Keratinocyte (primary cell): ENCODE results near the gene CD99L2. TPM values are rescaled to one million over a fixed set of nuclear protein-coding genes. Genes with fewer than 3 reads are reported as not detected.

ENCODE experiments used
- DNase-seq: peaks from one replicate; pipeline ENCODE4 v3.0.0-alpha.2; 2011; ENCODE audit warnings: low read depth, missing footprints, low spot score
- FAIRE-seq: peaks from 2 replicates; lab custom pipeline; 2011; peaks lifted over from hg19 to GRCh38; lab: Jason Lieb, UNC
- H2AFZ ChIP-seq: 2 replicates; pipeline ENCODE4 v1.6.0; 2012; ENCODE audit warnings: low read length, control low read depth, inconsistent platforms; ENCODE audit not compliant: control insufficient read depth
- H3K27ac ChIP-seq: 2 replicates; pipeline ENCODE4 v1.5.1; 2011; ENCODE audit warnings: low read length; ENCODE audit not compliant: control insufficient read depth, insufficient read depth
- H3K27me3 ChIP-seq: 3 replicates; pipeline ENCODE4 v1.6.0; 2011; ENCODE audit warnings: low read length; ENCODE audit not compliant: control insufficient read depth, insufficient read depth; ENCODE audit errors: extremely low read depth
- H3K36me3 ChIP-seq, 2 experiments: 2 replicates in 1 of 2; 3 replicates in 1 of 2; pipeline ENCODE4 v1.5.1; 2011; ENCODE audit warnings: low read length in 2 of 2, mild to moderate bottlenecking in 1 of 2; ENCODE audit not compliant: control insufficient read depth in 2 of 2, insufficient read depth in 2 of 2; ENCODE audit errors: extremely low read depth in 1 of 2
- H3K4me1 ChIP-seq: 3 replicates; pipeline ENCODE4 v1.5.1; 2011; ENCODE audit warnings: low read length; ENCODE audit not compliant: control insufficient read depth, insufficient read depth; ENCODE audit errors: extremely low read depth
- H3K4me2 ChIP-seq: 3 replicates; pipeline ENCODE4 v1.6.0; 2011; ENCODE audit warnings: low read depth, low read length; ENCODE audit not compliant: control insufficient read depth, insufficient read depth; ENCODE audit errors: extremely low read depth
- H3K4me3 ChIP-seq, 3 experiments: fragments of 200-600 bp in 1 of 3; sonication (generic) in 1 of 3; 2 replicates in 2 of 3; 3 replicates in 1 of 3; pipeline ENCODE4 v1.5.1; 2011 to 2016; ENCODE audit warnings: low read length in 3 of 3, mild to moderate bottlenecking in 3 of 3, control low read depth in 2 of 3, inconsistent platforms in 1 of 3, low read depth in 1 of 3, mixed read lengths in 1 of 3, mixed run types in 1 of 3, moderate library complexity in 1 of 3; ENCODE audit not compliant: control insufficient read depth in 2 of 3, insufficient read depth in 2 of 3; ENCODE audit errors: extremely low read depth in 1 of 3
- H3K79me2 ChIP-seq: 2 replicates; pipeline ENCODE4 v1.6.0; 2012; ENCODE audit warnings: low read length; ENCODE audit not compliant: control insufficient read depth, insufficient read depth
- H3K9ac ChIP-seq: 3 replicates; pipeline ENCODE4 v1.6.0; 2011; ENCODE audit warnings: low read length; ENCODE audit not compliant: control insufficient read depth, insufficient read depth; ENCODE audit errors: extremely low read depth
- H3K9me1 ChIP-seq: 3 replicates; pipeline ENCODE4 v1.6.0; 2011; ENCODE audit warnings: low read length; ENCODE audit not compliant: control insufficient read depth, insufficient read depth; ENCODE audit errors: extremely low read depth
- H3K9me3 ChIP-seq: 2 replicates; pipeline ENCODE4 v1.5.1; 2012; ENCODE audit warnings: low read depth, low read length; ENCODE audit not compliant: control insufficient read depth
- H4K20me1 ChIP-seq: 3 replicates; pipeline ENCODE4 v1.6.0; 2011; ENCODE audit warnings: low read length; ENCODE audit not compliant: control insufficient read depth, insufficient read depth; ENCODE audit errors: extremely low read depth
- CTCF ChIP-seq, 3 experiments: IDR thresholded peaks in 1 of 3; conservative IDR thresholded peaks in 1 of 3; optimal IDR thresholded peaks in 1 of 3; 2 replicates in 2 of 3; 3 replicates in 1 of 3; pipeline versions ENCODE3 to v1.5.1; 2011; ENCODE audit warnings: low read length in 3 of 3, mild to moderate bottlenecking in 3 of 3, moderate library complexity in 2 of 3, control low read depth in 1 of 3, inconsistent platforms in 1 of 3; ENCODE audit not compliant: insufficient read depth in 2 of 3; ENCODE audit errors: extremely low read depth in 1 of 3
- EZH2 ChIP-seq: IDR thresholded peaks from one replicate; pipeline ENCODE4 v1.6.1; 2012; ENCODE audit warnings: inconsistent platforms, mild to moderate bottlenecking, low read length, moderate library complexity
- dilution Hi-C: fragments of 300-500 bp; cut with MboI; formaldehyde crosslinking; loops from one replicate; pipeline ENCODE4 v1.7.0; 2020; ENCODE audit warnings: low sequenced_read_pairs; ENCODE audit not compliant: extremely low pct_ligation_motif_present
- polyA plus RNA-seq, 5 experiments: library from polyadenylated mRNA; depleted of rRNA in 3 of 5; stranded (reverse) in 3 of 5; stranded (forward) in 1 of 5; unstranded in 1 of 5; fragments of >200 nt; gene quantifications; 1 replicate in 1 of 5; 2 replicates in 3 of 5; 3 replicates in 1 of 5; pipeline versions ENCODE4 v1.2.1 to v1.2.3, GENCODE V29; 2011 to 2012; ENCODE audit warnings: missing spikeins in 2 of 5, low read depth in 1 of 5, low replicate concordance in 1 of 5

CD99L2 gene
- polyA plus RNA-seq, 1 donor (not counting 4 experiments of a cell fraction or from before 2014, with no cell fraction given) = 14.4 TPM

- dilution Hi-C loops = no loop called here
- Histone ChIP-seq H3K27ac (no peak overlapping the region), H4K20me1 (no peaks in the 10 kb centered on the region), H3K4me1 (no peaks in the 10 kb centered on the region), H3K4me2 (no peak overlapping the region), H3K4me3 (no peak overlapping the region), H3K9me1 (no peaks in the 10 kb centered on the region), H2AFZ (no peak overlapping the region), H3K9ac (no peak overlapping the region), H3K36me3 (no peaks in the 10 kb centered on the region), H3K27me3 (peaks cover 3% of the 10 kb centered on the region), H3K9me3 (no peaks in the 10 kb centered on the region), H3K79me2 (no peaks in the 10 kb centered on the region)
- no peak for DNase-seq
- TF ChIP-seq CTCF (optimal IDR thresholded peaks at IDR 0.05 in 1 of 3, IDR thresholded peaks at IDR 0.05 in 1 of 3, conservative IDR thresholded peaks at IDR 0.05 in 1 of 3; ENCODE audit: extremely low read depth in 1 of 3, insufficient read depth in 2 of 3, low read length in 3 of 3) = no peak
- no peak for FAIRE-seq
Measured at GRCh38 chrX:150942942-150943594, 44.6 kb upstream of the CD99L2 start.

GRCh38 chrX:150941580-150941979 is 43.1 kb upstream of the CD99L2 start:
- H3K9me1 ChIP-seq = no peaks in the 10 kb centered on the region
- TF ChIP-seq EZH2 = no peak
- no peak for TF ChIP-seq CTCF (optimal IDR thresholded peaks at IDR 0.05 in 1 of 3, IDR thresholded peaks at IDR 0.05 in 1 of 3, conservative IDR thresholded peaks at IDR 0.05 in 1 of 3; ENCODE audit: extremely low read depth in 1 of 3, insufficient read depth in 2 of 3, low read length in 3 of 3)
- no peak overlapping the region for H3K4me2 ChIP-seq
- dilution Hi-C loops = no loop called here
- FAIRE-seq = no peak
- DNase-seq = no peak
- H4K20me1 ChIP-seq = no peaks in the 10 kb centered on the region
- H3K9ac ChIP-seq = no peak overlapping the region
- no peak overlapping the region for H2AFZ ChIP-seq
- H3K4me1 ChIP-seq = no peaks in the 10 kb centered on the region
- no peaks in the 10 kb centered on the region for H3K27me3 ChIP-seq
- H3K4me3 ChIP-seq = no peak overlapping the region
- H3K79me2 ChIP-seq = no peaks in the 10 kb centered on the region
- H3K9me3 ChIP-seq = no peaks in the 10 kb centered on the region
- H3K27ac ChIP-seq = no peak overlapping the region
- no peaks in the 10 kb centered on the region for H3K36me3 ChIP-seq
